RWPE1 (cell line): ENCODE data around the gene RHOD.

Source experiments
- CTCF ChIA-PET: fragments of 350-600 bp; sonication (Branson Sonifier 250); formaldehyde crosslinking; extraction: SDS; loops from one replicate; lab custom pipeline; 2021; lab: Yijun Ruan, JAX
- POLR2A ChIA-PET: fragments of 400-600 bp; formaldehyde crosslinking; extraction: SDS; loops from one replicate; lab custom pipeline; 2020; ENCODE audit warnings: antibody characterized with exemption; ENCODE audit not compliant: low non-redundant PET; lab: Yijun Ruan, JAX
- DNase-seq: peaks from one replicate; pipeline ENCODE4 v3.0.0; 2012; ENCODE audit warnings: low spot score
- H3K27ac ChIP-seq: fragments of 450-650 bp; 2 replicates; pipeline ENCODE4 v1.5.1; 2017
- TF ChIP-seq, protein P1 (sequence below): fragments of 450-650 bp; conservative IDR thresholded peaks from 2 replicates; pipeline ENCODE4 v1.5.1; 2017; ENCODE audit warnings: low read depth, mild to moderate bottlenecking

RHOD gene

DNA sequence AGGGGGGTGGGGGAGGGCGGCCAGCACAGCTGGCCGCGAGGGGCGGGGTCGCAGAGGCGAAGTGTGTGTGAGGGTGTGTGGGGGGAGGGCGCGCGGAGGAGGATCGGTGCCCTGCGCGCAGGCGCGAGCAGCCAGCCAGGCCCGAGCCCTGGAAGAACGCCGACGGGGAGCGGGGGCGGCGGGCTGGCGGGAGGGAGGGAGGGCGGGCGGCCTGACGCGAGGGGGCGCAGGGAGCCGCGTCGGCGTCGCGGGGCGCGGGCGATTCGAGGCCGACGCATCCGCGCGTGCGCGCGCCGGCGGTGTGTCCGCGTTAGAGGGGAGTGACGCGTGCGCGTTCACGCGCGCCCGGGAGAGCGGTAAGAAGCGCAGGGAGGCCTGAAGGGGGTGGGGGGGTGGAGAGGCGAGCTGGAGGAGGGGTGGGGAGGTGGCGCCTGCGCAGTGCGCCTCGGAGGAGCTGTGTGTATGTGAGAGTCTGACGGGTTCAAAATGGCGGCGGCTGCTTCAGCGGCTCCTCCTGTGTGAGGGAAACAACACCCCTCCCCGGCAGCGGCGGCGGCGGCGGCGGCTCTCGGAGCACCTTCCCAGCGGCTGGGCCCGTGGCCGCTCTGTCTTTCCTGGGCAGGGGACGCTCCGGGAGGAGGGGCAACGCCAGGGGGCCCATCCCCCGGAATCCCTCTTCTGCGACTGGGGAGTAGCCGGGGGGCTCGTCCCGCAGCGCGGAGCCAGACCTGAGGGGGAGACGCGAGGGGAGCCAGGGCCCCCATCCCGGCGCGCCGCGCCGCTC, 62.3 kb downstream of the RHOD start, which contains the start of gene KDM2A:
Gene KDM2A, plus strand, starts transcription at position 463 of the 784 bp plus-strand sequence. CDS start 2,054 bp downstream, outside the sequence.
- TF ChIP-seq, protein P1, sequence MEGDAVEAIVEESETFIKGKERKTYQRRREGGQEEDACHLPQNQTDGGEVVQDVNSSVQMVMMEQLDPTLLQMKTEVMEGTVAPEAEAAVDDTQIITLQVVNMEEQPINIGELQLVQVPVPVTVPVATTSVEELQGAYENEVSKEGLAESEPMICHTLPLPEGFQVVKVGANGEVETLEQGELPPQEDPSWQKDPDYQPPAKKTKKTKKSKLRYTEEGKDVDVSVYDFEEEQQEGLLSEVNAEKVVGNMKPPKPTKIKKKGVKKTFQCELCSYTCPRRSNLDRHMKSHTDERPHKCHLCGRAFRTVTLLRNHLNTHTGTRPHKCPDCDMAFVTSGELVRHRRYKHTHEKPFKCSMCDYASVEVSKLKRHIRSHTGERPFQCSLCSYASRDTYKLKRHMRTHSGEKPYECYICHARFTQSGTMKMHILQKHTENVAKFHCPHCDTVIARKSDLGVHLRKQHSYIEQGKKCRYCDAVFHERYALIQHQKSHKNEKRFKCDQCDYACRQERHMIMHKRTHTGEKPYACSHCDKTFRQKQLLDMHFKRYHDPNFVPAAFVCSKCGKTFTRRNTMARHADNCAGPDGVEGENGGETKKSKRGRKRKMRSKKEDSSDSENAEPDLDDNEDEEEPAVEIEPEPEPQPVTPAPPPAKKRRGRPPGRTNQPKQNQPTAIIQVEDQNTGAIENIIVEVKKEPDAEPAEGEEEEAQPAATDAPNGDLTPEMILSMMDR = no peak
- CTCF ChIA-PET = no interaction called here
- H3K27ac ChIP-seq = peak within 1 kb of the TSS; percentile 92
- POLR2A ChIA-PET = interaction anchor here (0.6 to 1.0 kb wide), 3 partner anchors 64 to 238 kb away, joined by 3 to 5 read pairs (median 3); no protein-coding TSS in a partner anchor
- peak; percentile 100 for DNase-seq

DNA sequence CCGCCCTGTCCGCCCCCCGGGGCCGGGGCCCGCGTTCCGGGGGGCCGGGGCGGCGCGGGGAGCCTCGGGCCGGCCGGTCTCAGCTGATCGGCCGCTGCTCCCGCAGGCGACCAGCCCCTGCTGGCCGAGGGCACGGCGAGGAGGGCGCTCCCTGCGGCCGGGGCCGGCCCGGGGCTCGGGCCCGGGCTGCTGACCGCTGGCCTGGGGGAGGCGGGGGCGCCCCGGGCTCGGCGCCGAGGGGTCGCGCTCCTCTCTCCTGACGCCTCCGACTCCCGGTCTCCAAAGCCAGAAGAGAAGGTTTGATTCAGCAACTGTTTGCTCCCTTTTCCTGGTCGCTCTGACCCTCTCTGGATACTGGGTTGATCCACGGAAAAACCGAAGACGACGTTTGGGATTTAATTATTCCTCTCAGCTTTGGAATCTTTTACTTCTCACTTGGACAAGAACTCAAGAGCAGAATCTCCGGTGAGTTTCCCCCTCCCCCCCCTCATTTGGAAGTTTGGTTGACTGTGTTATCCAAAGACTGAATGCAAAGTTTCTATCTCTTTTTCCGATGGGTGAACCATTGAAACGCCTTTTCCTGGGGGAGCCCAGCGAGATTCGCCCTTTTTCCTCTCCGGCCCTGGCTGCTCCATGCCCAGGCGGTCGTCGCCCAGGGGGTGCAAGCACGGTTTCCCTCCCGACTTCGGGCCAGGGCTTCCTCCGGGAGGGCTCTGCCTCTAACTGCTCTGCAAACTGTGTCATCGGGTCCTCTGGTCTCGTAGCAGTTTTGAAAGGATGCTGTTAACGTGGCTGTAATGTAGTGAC, 63.1 kb downstream of the RHOD start:
- H3K27ac ChIP-seq = peak overlapping the region; percentile 92
- DNase-seq = peak; percentile 26
- CTCF ChIA-PET = interaction anchor here (0.7 kb wide), 1 partner anchor 39 kb away, joined by 3 read pairs; no protein-coding TSS in a partner anchor
- TF ChIP-seq, protein P1 = no peak
- POLR2A ChIA-PET = interaction anchor here (0.6 to 1.0 kb wide), 3 partner anchors 64 to 133 kb away, joined by 3 read pairs; no protein-coding TSS in a partner anchor

DNA sequence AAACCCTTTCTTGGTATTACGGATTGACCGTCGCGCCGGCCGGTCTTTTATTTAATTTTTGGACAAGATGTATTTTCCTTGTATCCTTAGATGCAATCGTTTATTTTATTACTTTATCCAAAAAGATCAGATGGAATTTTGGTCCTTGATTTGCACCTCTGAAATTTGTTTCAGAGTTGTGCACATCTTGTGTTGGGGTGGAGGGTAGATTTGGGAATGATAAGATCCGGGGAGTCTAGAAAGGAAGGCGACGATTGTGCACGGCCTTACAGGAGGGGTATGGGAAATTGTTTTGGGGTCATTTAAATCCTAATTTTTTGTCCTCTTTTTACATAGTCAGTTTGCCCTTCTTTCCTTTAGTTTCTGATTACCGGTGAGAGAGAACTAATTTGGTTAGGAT, 63.8 kb downstream of the RHOD start:
- no peak for DNase-seq
- ChIA-PET POLR2A (interaction anchor here (0.6 kb wide), 1 partner anchor 128 kb away, joined by 3 read pairs; no protein-coding TSS in a partner anchor), CTCF (interaction anchor here (0.6 to 0.7 kb wide), 3 partner anchors 25 to 210 kb away, joined by 3 read pairs; no protein-coding TSS in a partner anchor)
- TF ChIP-seq, protein P1 = no peak
- peak overlapping the region; percentile 92 for H3K27ac ChIP-seq

DNA sequence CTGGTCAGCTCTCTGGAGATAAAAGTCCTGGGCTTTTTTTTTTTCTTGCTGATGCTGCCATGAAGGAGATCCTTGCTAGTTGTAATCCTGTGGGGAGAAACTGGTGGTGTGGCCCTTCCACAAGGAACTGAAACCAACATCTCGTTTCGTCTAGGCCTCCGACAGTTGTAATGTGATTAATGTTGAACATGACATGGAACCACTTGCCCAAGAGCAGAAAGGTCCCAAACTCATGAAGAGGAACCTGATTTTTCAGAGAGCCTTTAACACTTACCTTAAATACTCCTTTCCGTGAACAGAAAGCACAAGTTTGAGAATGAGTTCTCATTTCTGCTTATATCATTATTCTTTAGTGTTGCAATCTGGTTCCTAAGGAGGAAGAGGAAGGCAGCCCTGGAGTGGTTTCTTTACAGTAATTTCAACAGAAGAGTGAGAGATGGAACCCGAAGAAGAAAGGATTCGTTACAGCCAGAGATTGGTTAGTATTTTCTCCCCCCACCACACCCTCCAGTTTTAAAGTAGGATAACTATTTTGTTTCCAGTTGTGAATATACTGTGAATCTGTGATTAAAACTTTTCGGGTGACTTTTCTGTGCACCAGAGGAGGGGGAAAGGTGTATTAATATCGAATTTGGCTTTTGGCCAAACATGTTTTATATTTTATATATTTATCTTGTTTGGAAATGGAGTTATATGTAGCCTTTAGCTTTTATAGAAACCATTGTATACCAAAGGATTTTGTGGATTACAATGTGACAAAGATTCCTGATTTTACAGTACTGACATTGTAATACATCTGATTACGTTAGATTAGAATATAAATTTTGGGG, 64.4 kb downstream of the RHOD start:
- POLR2A ChIA-PET = no interaction called here
- DNase-seq = no peak
- TF ChIP-seq, protein P1 = no peak
- H3K27ac ChIP-seq = no peak overlapping the region
- CTCF ChIA-PET = interaction anchor here (0.6 to 0.7 kb wide), 3 partner anchors 26 to 210 kb away, joined by 3 read pairs; no protein-coding TSS in a partner anchor
